ENCODE results near the gene BACE2. TPM values are rescaled to one million over a fixed set of nuclear protein-coding genes. Genes with fewer than 3 reads are reported as not detected.

The BACE2 gene
- total RNA-seq, 1 experiment from 2014 or later = 23.2 TPM

DNA sequence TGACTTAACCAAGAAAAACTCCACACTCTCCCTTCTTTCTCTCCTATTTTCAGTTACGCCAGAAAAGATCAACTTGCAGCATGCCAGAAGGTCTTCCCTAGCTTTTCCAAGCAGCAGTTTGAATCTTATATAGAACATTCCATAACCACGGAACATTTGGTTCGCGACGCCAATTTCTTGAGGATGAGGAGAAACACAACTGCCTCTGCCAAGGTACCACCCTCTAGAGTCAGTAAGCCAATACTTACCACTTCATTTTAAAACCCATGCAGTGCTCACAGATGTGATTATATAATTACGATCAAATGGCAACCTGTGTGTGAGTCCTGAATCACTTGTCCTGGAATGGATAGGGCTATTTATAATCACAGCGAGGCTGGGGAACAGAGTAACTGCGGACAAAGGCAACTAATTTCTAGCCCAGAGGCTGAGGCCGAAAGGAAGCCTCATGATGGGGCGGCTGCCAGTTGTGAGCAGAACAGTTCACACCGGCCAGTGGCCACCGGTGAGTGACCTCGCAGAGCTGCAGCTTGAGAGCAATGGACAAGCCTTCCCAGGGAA lies 43.2 kb upstream of the BACE2 start:
- intact Hi-C loops (cut with micrococcal nuclease) = no loop called here
- no peak overlapping the region for H3K4me2 ChIP-seq (ENCODE audit: low read length)
- POLR2A ChIA-PET = no interaction called here

More for the DNA sequence above, 43.2 kb upstream of the BACE2 start:
- Histone ChIP-seq H3K27ac (ENCODE audit: low read depth, low read length) (no peak overlapping the region), H3K79me2 (ENCODE audit: insufficient read depth, low read length) (no peaks in the 10 kb centered on the region), H3K9me2 (ENCODE audit: insufficient read depth) (no peaks in the 10 kb centered on the region), H2AFZ (ENCODE audit: low read depth, low read length, poor library complexity, severe bottlenecking) (no peak overlapping the region), H4K20me1 (ENCODE audit: insufficient read depth) (no peaks in the 10 kb centered on the region), H3K4me3 (replicated peaks in 1 of 2; ENCODE audit: low read depth in 1 of 2, low read length in 2 of 2) (no peak overlapping the region), H3K9me3 (ENCODE audit: control insufficient read depth in 1 of 2, insufficient read depth in 1 of 2, low read depth in 1 of 2, low read length in 2 of 2) (no peaks in the 10 kb centered on the region), H3K4me1 (ENCODE audit: control insufficient read depth in 1 of 2, insufficient read depth in 2 of 2, low read length in 2 of 2) (peaks cover 0 to 3% of the 10 kb centered on the region in 2 experiments; a peak in 1 of 4 replicates), H3K36me3 (ENCODE audit: control insufficient read depth in 1 of 2, insufficient read depth in 2 of 2, low read length in 2 of 2) (no peaks in the 10 kb centered on the region), H3K27me3 (ENCODE audit: insufficient read depth, low read length) (peaks cover 25% of the 10 kb centered on the region; the same call in 1 of the 2 replicates), H3K9ac (ENCODE audit: low read length) (no peak overlapping the region)
- no peak for DNase-seq (ENCODE audit: low read depth, low spot score)
- ATAC-seq = no peak
- CTCF ChIA-PET = interaction anchor here (4.4 kb wide), 1 partner anchor 10 kb away, joined by 33 read pairs; no protein-coding TSS in a partner anchor
- no TSS peak for BruUV-seq (replicated peaks)
- TF ChIP-seq RAD21 (IDR thresholded peaks at IDR 0.05; ENCODE audit: low read depth) (no peak), EZH2phosphoT487 (IDR thresholded peaks at IDR 0.05; ENCODE audit: borderline replicate concordance) (no peak), TCF7L2 (IDR thresholded peaks at IDR 0.05; ENCODE audit: borderline replicate concordance, extremely low read depth, insufficient read depth, insufficient read length) (no peak), ZFX (IDR thresholded peaks at IDR 0.05) (no peak), ELF1 (IDR thresholded peaks at IDR 0.05; ENCODE audit: borderline replicate concordance, low read depth) (no peak), POLR2AphosphoS5 (IDR thresholded peaks at IDR 0.05; ENCODE audit: low read depth, low read length) (no peak), SP1 (IDR thresholded peaks at IDR 0.05; ENCODE audit: low read depth) (no peak), CEBPB (IDR thresholded peaks at IDR 0.05; ENCODE audit: low read depth) (no peak), CBX3 (IDR thresholded peaks at IDR 0.05; ENCODE audit: low read depth) (no peak), SRF (IDR thresholded peaks at IDR 0.05; ENCODE audit: low read depth) (no peak), ZNF274 (IDR thresholded peaks at IDR 0.05; ENCODE audit: low read depth, low read length) (no peak)
- TF ChIP-seq, protein P1, sequence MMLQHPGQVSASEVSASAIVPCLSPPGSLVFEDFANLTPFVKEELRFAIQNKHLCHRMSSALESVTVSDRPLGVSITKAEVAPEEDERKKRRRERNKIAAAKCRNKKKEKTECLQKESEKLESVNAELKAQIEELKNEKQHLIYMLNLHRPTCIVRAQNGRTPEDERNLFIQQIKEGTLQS (IDR thresholded peaks at IDR 0.05) = no peak
- TF ChIP-seq, protein P2, sequence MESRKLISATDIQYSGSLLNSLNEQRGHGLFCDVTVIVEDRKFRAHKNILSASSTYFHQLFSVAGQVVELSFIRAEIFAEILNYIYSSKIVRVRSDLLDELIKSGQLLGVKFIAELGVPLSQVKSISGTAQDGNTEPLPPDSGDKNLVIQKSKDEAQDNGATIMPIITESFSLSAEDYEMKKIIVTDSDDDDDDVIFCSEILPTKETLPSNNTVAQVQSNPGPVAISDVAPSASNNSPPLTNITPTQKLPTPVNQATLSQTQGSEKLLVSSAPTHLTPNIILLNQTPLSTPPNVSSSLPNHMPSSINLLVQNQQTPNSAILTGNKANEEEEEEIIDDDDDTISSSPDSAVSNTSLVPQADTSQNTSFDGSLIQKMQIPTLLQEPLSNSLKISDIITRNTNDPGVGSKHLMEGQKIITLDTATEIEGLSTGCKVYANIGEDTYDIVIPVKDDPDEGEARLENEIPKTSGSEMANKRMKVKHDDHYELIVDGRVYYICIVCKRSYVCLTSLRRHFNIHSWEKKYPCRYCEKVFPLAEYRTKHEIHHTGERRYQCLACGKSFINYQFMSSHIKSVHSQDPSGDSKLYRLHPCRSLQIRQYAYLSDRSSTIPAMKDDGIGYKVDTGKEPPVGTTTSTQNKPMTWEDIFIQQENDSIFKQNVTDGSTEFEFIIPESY (IDR thresholded peaks at IDR 0.05; ENCODE audit: extremely low read depth, insufficient replicate concordance, low read length) = no peak
- TF ChIP-seq, protein P3, sequence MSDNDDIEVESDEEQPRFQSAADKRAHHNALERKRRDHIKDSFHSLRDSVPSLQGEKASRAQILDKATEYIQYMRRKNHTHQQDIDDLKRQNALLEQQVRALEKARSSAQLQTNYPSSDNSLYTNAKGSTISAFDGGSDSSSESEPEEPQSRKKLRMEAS (IDR thresholded peaks at IDR 0.05) = no peak
- RAD21 ChIA-PET (ENCODE audit: low non-redundant PET in 1 of 2, low total read pairs in 2 of 2, uncharacterized antibody in 2 of 2, unreplicated experiment in 2 of 2) = no interaction called here

All from HCT116 (cell line).